ENCODE data around the gene LPAR6. TPM values are rescaled to one million over a fixed set of nuclear protein-coding genes. Genes with fewer than 3 reads are reported as not detected.

The LPAR6 gene
- total RNA-seq, 1 experiment from 2014 or later: 3.9 TPM

- ATAC-seq: no peak
- peaks cover 3% of the 10 kb centered on the region; the same call in 1 of the 2 replicates for H3K4me1 Mint-ChIP-seq
- no peak for DNase-seq (ENCODE audit: low spot score)
- no peaks in the 10 kb centered on the region for H3K27me3 Mint-ChIP-seq (ENCODE audit: low read depth)
- peaks cover 9% of the 10 kb centered on the region for H3K36me3 Mint-ChIP-seq
- H3K4me3 Mint-ChIP-seq: no peak overlapping the region
- H3K27ac Mint-ChIP-seq: no peak overlapping the region
- peaks cover 12% of the 10 kb centered on the region for H3K9me3 Mint-ChIP-seq
- CTCF ChIA-PET: no interaction called here
- TF ChIP-seq ETV6 (CRISPR knock-in tag; IDR thresholded peaks at IDR 0.05) (no peak), ATF6 (CRISPR knock-in tag; IDR thresholded peaks at IDR 0.05) (no peak), CREM (CRISPR knock-in tag; IDR thresholded peaks at IDR 0.05) (no peak), ZSCAN18 (CRISPR knock-in tag; IDR thresholded peaks at IDR 0.05) (no peak), ZNF317 (CRISPR knock-in tag; IDR thresholded peaks at IDR 0.05; ENCODE audit: borderline replicate concordance, low read depth) (no peak), ZNF671 (CRISPR knock-in tag; IDR thresholded peaks at IDR 0.05) (no peak), RORB (CRISPR knock-in tag; IDR thresholded peaks at IDR 0.05) (no peak), CTCF (IDR thresholded peaks at IDR 0.05) (no peak), GTF2I (CRISPR knock-in tag; conservative IDR thresholded peaks at IDR 0.05) (no peak), ZMAT4 (CRISPR knock-in tag; IDR thresholded peaks at IDR 0.05) (no peak), NFATC4 (CRISPR knock-in tag; IDR thresholded peaks at IDR 0.05) (no peak), RELA (CRISPR knock-in tag; IDR thresholded peaks at IDR 0.05; ENCODE audit: borderline replicate concordance) (no peak), ZNF219 (CRISPR knock-in tag; IDR thresholded peaks at IDR 0.05; ENCODE audit: borderline replicate concordance) (no peak), ZNF281 (CRISPR knock-in tag; IDR thresholded peaks at IDR 0.05) (no peak), E2F4 (CRISPR knock-in tag; IDR thresholded peaks at IDR 0.05; ENCODE audit: borderline replicate concordance, low read depth) (no peak), CREB1 (CRISPR knock-in tag; IDR thresholded peaks at IDR 0.05) (no peak), TEAD4 (CRISPR knock-in tag; IDR thresholded peaks at IDR 0.05) (no peak), ATF1 (CRISPR knock-in tag; IDR thresholded peaks at IDR 0.05) (no peak), FOXK1 (CRISPR knock-in tag; IDR thresholded peaks at IDR 0.05) (no peak), ESRRA (CRISPR knock-in tag; IDR thresholded peaks at IDR 0.05; ENCODE audit: borderline replicate concordance) (no peak)
- POLR2A ChIA-PET: no interaction called here
Measured at GRCh38 chr13:48400850-48401291, 12.0 kb downstream of the LPAR6 start.

Measured in WTC11 (cell line).